HepG2 (cell line): ENCODE results near the gene ATP13A1. TPM values are rescaled to one million over a fixed set of nuclear protein-coding genes. Genes with fewer than 3 reads are reported as not detected.

ENCODE experiments used
- ATF6 ChIP-seq: sonication (generic); formaldehyde crosslinking; conservative IDR thresholded peaks from 2 replicates; pipeline ENCODE4 v1.4.0; 2020; ENCODE audit warnings: missing genetic modification reagents
- ATRX ChIP-seq: sonication (generic); formaldehyde crosslinking; IDR thresholded peaks from 2 replicates; pipeline ENCODE4 v1.4.0; 2020; ENCODE audit warnings: missing genetic modification reagents, borderline replicate concordance
- CC2D1A ChIP-seq: sonication (generic); formaldehyde crosslinking; IDR thresholded peaks from 2 replicates; pipeline ENCODE4 v1.8.1; 2023; ENCODE audit warnings: mild to moderate bottlenecking, missing genetic modification reagents
- CSRNP2 ChIP-seq: sonication (generic); formaldehyde crosslinking; conservative IDR thresholded peaks from 2 replicates; pipeline ENCODE4 v1.8.0; 2022; ENCODE audit warnings: low read depth, missing genetic modification reagents
- EZH2 ChIP-seq: conservative IDR thresholded peaks from 2 replicates; pipeline ENCODE4 v1.6.1; 2012; ENCODE audit warnings: mild to moderate bottlenecking, low read depth, low read length, moderate library complexity
- FOXK1 ChIP-seq: sonication (generic); formaldehyde crosslinking; IDR thresholded peaks from 2 replicates; pipeline ENCODE4 v1.4.0; 2020; ENCODE audit warnings: low read depth, missing genetic modification reagents, borderline replicate concordance
- MBNL3 ChIP-seq: fragments of 250-450 bp; sonication (Bioruptor Pico); conservative IDR thresholded peaks from 2 replicates; pipeline ENCODE4 v1.8.0; 2022; ENCODE audit warnings: mild to moderate bottlenecking, inconsistent platforms
- PBX3 ChIP-seq: sonication (generic); formaldehyde crosslinking; IDR thresholded peaks from 2 replicates; pipeline ENCODE4 v1.8.1; 2023; ENCODE audit warnings: missing genetic modification reagents, inconsistent platforms, borderline replicate concordance
- SIN3A ChIP-seq: IDR thresholded peaks from 2 replicates; pipeline ENCODE4 v1.6.1; 2011; ENCODE audit warnings: low read depth, mild to moderate bottlenecking, control low read depth, low read length, borderline replicate concordance
- TCF7L2 ChIP-seq: IDR thresholded peaks from 2 replicates; pipeline ENCODE4 v1.6.1; 2011; ENCODE audit warnings: mild to moderate bottlenecking, low read depth, low read length, moderate library complexity
- TRIM24 ChIP-seq: sonication (generic); formaldehyde crosslinking; IDR thresholded peaks from 2 replicates; pipeline ENCODE4 v1.8.0; 2022; ENCODE audit warnings: mild to moderate bottlenecking, missing genetic modification reagents
- UBTF ChIP-seq: sonication (generic); formaldehyde crosslinking; IDR thresholded peaks from 2 replicates; pipeline ENCODE4 v1.4.0; 2020; ENCODE audit warnings: mild to moderate bottlenecking, missing genetic modification reagents
- YEATS2 ChIP-seq: sonication (generic); formaldehyde crosslinking; IDR thresholded peaks from 2 replicates; pipeline ENCODE4 v1.4.0; 2020; ENCODE audit warnings: missing genetic modification reagents, borderline replicate concordance
- ZC3H13 ChIP-seq: sonication (generic); formaldehyde crosslinking; IDR thresholded peaks from 2 replicates; pipeline ENCODE4 v1.8.1; 2023; ENCODE audit warnings: mild to moderate bottlenecking, missing genetic modification reagents, moderate library complexity
- ZNF274 ChIP-seq: sonication (generic); formaldehyde crosslinking; IDR thresholded peaks from 2 replicates; pipeline ENCODE4 v1.5.1; 2020; ENCODE audit warnings: mild to moderate bottlenecking, missing genetic modification reagents
- ZNF296 ChIP-seq: sonication (generic); formaldehyde crosslinking; conservative IDR thresholded peaks from 2 replicates; pipeline ENCODE4 v1.5.0; 2020; ENCODE audit warnings: mild to moderate bottlenecking, missing genetic modification reagents
- ZNF367 ChIP-seq: sonication (generic); formaldehyde crosslinking; IDR thresholded peaks from 2 replicates; pipeline ENCODE4 v1.4.0; 2020; ENCODE audit warnings: missing genetic modification reagents, borderline replicate concordance
- ZNF709 ChIP-seq: sonication (generic); formaldehyde crosslinking; IDR thresholded peaks from 2 replicates; pipeline ENCODE4 v1.5.0; 2020; ENCODE audit warnings: mild to moderate bottlenecking, missing genetic modification reagents
- ZSCAN29 ChIP-seq: sonication (generic); formaldehyde crosslinking; conservative IDR thresholded peaks from 2 replicates; pipeline ENCODE4 v1.4.0; 2020; ENCODE audit warnings: mild to moderate bottlenecking, missing genetic modification reagents
- polyA plus RNA-seq, 8 experiments: library from polyadenylated mRNA; depleted of rRNA in 3 of 8; stranded (reverse) in 7 of 8; unstranded in 1 of 8; fragments of >200 nt; fragmentation: Illumina TruSeq in 4 of 8; extraction: Trizol in 4 of 8; gene quantifications; 2 replicates each; pipeline versions ENCODE4 v1.2.1 to v1.2.3, GENCODE V29; 2011 to 2016; ENCODE audit warnings: low read depth in 4 of 8, missing spikeins in 1 of 8, mixed read lengths in 1 of 8; ENCODE audit not compliant: insufficient read depth in 1 of 8
- total RNA-seq, 5 experiments: library from RNA; depleted of rRNA; stranded (reverse); fragments of >200 nt; fragmentation: Illumina TruSeq; extraction: Trizol; gene quantifications; 2 replicates each; pipeline ENCODE4 v1.2.3, GENCODE V29; 2016; ENCODE audit warnings: low read depth in 1 of 5
- TF ChIP-seq, protein P1 (sequence below): sonication (generic); formaldehyde crosslinking; IDR thresholded peaks from 2 replicates; pipeline ENCODE4 v1.5.0; 2020; ENCODE audit warnings: mild to moderate bottlenecking, missing genetic modification reagents

The ATP13A1 gene
- total and polyA plus RNA-seq, 2 of the 13 experiments (the other 11 are each of a cell fraction or from before 2014, with no cell fraction given): 23.2 to 41.7 TPM

GRCh38 chr19:19668230-19669012 is 4.9 kb upstream of the ATP13A1 start, which contains the start of gene ZNF101 (continued):
- TF ChIP-seq TCF7L2 (no peak), ZC3H13 (CRISPR knock-in tag) (peak; percentile 8; the same call in 1 of the 2 replicates), ZSCAN29 (CRISPR knock-in tag) (0 out of 2 replicates have a peak, but pooled peaks have one; percentile 60), ATRX (no peak), PBX3 (CRISPR knock-in tag) (no peak), ATF6 (CRISPR knock-in tag) (no peak), ZNF296 (CRISPR knock-in tag) (no peak), FOXK1 (CRISPR knock-in tag) (peak; percentile 63; the same call in 1 of the 2 replicates), ZNF274 (CRISPR knock-in tag) (no peak), SIN3A (no peak; the same call in 1 of the 2 replicates), ZNF709 (CRISPR knock-in tag) (no peak; the same call in none of the 2 replicates), TRIM24 (CRISPR knock-in tag) (no peak), MBNL3 (no peak), EZH2 (no peak), UBTF (peak; percentile 67), CSRNP2 (no peak), YEATS2 (CRISPR knock-in tag) (peak; percentile 28; the same call in 1 of the 2 replicates), ZNF367 (CRISPR knock-in tag) (0 out of 2 replicates have a peak, but pooled peaks have one; percentile 42), CC2D1A (no peak)
- TF ChIP-seq, protein P1, sequence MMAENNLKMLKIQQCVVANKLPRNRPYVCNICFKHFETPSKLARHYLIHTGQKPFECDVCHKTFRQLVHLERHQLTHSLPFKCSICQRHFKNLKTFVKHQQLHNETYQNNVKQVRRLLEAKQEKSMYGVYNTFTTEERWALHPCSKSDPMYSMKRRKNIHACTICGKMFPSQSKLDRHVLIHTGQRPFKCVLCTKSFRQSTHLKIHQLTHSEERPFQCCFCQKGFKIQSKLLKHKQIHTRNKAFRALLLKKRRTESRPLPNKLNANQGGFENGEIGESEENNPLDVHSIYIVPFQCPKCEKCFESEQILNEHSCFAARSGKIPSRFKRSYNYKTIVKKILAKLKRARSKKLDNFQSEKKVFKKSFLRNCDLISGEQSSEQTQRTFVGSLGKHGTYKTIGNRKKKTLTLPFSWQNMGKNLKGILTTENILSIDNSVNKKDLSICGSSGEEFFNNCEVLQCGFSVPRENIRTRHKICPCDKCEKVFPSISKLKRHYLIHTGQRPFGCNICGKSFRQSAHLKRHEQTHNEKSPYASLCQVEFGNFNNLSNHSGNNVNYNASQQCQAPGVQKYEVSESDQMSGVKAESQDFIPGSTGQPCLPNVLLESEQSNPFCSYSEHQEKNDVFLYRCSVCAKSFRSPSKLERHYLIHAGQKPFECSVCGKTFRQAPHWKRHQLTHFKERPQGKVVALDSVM: peak; percentile 39
